Measurements from ENCODE around the gene GPR17.

The GPR17 gene

DNA sequence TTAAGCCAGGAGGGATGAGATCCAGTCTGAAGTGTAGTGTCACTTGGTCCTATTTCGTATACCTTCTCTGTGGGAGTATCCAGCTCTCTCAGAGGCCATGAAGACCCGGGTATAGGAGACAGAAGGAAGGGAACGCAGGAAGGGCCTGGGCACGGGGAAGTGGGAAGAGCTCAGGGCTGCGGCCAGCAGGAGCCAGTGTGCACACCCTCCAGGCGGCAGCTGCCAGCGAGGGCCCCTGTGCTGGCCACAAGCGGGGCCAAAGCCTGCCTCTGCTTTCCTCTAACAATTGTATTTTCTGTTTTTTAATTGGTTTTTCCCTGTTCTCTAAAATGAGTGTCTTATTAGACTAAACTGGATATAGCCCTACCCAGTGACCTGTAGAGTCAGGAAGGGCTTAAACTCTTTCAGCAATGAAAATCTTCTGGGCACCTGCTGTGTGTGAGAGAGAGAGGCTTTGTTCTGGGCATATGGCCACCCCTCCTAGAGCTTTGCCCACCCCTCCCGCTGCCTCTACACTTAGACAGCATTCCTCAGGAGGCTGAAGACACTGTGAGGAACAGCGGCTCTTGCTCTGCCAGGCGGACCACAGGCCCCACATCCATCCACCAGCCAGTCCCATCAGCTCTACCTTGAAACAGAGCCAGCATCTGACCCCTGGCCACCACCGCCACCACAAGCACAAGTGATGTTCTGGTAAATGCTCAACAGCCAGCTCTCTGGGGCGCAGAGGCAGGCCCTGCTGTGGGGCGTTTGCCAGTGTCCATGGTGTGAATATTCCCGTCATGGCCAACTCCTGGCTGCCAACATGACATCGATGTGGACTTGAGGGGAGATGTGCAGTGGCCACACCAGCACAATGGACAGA is 9.5 kb downstream of the GPR17 start:
- no peak for DNase-seq

DNA sequence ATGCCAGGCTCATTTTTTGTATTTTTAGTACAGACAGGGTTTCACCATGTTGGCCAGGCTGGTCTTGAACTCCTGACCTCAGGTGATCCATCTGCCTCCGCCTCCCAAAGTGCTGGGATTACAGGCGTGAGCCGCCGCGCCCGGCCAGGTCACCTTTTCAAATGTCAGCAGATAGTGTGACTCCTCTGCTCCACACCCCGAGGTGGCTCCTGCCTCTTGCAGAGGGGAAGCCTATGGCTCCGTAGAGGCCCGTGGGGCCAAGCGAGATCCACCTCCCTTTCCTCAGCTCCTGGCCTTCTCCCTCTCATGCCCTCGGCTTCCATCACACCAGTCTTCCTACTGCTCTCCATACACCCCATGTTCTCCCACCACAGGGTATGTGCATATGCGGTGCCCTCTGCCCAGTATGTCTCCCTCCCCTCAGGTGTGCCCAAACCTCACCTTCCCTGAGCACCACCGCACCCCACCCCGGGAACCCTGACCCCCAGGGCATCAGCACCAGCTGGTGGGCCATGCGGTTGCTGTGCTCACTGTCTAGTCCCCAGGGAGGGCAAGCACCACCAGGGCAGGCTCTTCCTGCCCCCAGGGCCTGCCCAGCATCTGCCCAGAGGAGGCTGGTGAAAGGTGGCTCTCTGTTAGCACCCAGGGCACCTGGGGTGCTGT is 10.7 kb downstream of the GPR17 start:
- no peak for DNase-seq

DNA sequence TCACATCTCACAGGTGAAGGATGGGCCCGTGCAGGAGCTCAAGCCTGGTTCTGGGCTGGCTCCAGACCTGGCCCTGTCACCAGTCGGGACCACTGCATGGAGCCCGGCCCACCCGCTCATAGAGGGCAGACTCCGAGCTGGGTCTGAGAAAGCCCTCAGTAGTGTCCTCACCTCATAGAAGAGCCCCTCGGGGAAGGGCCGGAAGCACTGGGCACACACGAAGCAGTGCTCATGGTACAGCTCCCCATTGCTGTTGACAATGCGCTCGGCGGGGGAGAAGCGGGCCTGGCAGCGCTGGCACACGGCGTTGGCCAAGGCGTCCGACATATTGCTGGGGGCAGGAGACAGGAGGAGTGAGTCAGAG is 11.3 kb downstream of the GPR17 start:
- DNase-seq: no peak

DNA sequence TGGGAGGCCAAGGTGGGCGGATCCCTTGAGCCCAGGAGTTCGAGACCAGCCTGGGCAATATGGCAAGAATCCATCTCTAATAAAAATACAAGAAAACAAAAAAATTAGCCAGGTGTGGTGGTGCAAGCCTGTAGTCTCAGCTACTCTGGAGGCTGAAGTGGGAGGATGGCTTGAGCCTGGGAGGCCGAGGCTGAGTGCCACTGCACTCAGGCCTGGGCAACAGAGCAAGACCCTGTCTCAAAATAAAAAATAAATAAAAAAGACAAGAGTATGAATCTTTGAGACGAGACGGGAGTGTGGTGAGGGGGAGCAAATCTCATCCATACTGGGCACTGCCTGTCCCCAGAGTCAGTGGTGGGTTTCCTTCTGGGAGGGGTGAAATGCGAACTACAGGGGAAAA is 12.2 kb downstream of the GPR17 start:
- no peak for DNase-seq

DNA sequence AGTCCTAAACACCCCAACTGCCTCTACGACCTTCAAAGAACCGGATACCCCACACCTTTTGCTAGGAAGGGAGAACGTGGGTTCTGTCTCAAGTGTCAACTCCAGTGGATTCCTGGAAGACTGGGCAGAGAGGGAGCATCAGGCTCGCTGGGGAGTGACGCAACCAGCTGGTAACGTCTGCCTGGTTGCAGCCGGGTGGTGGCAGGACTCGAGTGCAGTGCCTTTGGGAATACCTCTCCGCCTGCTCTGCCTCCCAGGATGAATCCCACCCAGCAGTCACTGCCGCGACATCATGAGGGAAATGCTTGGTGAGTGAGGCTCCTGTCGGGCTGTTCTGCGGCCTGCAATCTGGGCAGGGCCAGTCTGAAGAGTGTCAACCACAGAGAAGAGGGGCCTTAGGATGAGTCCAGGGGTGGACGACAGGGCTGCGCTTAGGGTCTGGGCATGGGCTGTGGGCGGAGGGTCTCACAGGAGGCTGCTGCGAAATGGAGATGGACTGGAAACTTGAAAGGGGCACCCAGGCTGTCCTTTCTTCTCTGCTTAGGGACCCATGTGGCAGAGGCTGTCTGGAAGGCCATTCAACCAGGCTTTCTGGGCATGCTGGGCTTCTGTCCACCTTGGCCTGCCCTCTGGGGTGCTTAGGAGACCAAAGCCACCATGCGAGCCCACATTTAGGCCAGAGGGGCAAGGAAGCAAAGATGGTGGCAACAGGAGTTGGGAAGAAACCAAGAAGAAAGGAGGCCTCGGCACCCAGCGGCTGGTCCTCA is 12.9 kb downstream of the GPR17 start:
- no peak for DNase-seq

DNA sequence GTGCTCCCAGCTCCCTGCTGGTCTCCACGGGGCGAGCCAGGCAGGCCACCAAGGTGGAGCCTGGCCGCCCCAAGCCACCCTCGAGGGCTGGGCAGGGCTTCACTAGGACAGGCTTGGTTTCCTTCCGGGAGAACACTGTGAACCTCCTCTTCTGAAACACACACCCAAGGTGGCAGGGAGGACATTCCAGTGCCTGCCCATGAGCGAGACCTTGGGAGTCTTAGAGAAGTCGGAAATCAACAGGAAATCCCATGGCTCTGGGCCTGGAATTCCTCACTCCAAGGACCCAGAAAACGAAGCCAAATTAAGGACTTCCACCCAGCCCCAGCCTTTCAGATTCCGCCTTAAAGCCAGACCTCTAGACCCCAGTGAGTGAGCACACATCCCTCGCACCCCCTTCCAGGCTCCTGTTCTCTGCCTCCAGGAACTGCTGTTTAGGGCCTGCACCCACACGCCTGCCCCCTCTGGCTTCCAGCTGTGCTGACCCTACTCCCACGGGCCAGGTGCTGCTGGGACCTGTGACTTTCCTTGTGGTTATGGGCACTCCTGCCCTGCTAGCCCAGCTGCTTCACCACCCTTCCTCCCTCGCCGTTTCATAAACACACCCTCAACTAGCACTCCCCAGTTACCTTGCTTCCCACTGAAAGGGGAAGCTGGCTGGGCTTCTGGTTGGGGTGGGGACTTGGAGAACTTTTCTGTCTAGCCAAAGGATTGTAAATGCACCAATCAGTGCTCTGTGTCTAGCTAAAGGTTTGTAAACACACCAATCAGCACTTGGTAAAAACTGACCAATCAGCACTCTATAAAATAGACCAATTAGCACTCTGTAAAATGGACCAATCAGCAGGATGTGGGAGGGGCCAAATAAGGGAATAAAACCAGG is 13.7 kb downstream of the GPR17 start:
- DNase-seq: no peak

DNA sequence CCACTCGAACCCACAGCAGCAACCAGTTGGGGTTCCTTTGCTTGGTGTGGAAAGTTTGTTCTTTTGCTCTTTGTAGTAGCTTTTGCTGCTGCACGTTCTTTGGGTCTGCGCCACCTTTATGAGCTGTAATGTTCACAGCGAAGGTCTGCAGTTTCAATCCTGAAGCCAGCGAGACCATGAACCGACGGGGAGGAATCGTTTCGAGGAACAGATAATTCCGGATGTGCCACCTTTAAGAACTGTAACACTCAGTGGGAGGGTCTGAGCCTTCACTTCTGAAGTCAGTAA is 14.3 kb downstream of the GPR17 start:
- no peak for DNase-seq

DNA sequence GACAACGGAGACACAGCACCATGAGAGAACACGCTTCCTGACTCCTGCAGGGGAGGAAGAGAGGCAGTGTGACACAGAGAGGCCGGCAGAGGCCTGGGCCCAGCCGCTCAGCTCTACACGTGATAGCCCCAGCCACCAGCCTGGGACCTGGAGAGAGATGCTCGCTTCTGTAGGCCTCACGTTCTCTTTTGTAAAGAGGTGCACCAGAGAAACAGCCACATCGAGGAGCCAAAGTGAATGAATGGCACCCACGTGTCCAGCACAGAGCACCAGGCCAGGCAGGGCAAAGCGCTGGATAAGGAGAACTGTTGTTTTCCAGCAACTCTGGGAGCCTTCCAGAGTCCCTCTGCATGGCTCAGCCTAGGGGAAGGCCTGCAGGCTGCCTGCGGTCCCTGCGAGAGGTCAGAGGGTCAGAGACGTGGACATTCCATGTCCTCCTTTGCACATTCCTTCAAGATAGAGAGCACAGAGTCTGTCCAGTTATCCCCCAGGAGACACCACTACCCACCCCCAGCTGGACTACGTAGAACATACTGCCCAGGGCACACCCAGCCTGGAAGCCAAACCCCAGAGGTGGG is 15.2 kb downstream of the GPR17 start:
- no peak for DNase-seq

DNA sequence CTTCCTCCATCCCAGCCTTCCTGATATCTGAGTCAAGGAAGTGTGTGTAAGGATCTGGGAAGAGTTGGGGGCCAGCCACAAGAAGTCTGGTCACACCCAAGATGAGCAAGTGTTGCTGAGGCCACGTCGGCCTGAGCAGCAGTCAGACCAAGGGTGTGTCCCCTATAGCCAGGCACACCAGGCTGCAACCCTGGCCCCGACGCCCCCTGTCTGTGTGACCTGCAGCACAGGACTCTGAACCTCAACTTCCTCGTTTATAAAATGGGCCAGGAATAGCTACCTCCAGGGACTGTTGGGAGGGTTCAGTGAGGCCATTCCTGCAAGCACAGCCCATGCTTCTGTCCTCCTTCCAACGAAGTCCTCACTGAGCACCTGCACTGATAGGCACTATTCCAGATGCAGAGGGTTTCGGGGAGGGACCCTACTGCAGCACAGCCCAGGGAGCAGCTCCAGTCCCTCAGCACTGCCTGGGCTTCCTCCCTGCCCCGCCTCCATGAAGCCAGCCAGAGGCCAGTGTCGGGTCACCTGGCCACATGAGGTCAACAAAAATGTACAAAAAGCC is 16.1 kb downstream of the GPR17 start:
- no peak for DNase-seq

DNA sequence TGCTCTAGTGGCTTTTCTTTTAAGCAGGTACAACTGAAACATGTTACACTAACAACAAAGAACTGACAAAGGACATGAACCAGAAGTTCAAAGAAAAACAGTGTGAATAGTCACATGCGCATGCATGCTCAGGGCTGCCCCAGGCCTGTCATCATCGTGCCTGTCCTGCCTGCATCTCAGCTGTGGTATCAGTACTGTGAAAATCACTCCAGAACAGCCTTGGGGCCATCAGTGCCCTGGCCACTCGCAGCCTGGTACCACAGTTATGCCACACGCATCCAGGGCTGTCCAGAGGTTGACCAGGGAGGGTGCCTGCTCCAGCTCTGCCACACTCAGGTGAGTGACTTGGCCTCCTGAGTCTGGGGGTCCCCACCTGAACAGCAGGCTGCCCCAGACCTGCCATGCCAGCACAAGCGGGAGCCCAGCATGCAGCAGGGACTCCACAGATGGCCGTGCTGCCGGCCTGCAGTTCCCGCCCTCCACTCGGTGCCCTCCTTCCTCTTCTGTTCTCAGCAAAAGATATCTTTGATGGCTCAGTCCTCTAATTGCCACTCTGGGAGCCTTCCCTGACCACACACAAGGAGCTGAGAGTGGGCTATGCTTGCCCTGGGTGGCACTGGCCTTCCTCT is 17.1 kb downstream of the GPR17 start:
- DNase-seq: no peak

DNA sequence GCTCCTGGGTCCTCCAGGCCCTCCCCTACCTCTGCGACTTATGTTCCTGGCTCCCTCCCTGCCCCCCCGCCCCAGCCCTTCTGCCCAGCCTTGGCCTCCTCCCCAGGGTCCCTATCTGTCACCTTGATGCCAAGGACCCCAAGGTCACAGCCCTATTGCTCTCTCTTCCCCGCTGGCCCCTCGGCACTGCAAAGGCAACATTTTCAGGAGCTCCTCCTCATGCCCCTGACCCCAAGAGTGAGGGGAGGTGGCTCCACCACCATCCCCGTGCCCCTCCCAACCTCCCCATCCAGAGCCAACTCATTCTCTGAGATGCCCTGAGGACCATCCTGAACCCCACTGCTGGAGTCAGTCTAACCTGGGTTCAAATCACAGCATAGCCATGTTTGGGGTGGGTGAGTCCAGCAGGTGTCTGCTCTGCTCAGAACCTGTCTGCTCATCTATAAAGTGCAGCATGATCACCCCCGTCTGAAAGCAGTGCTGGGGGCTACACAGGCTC is 17.7 kb downstream of the GPR17 start:
- DNase-seq: no peak

DNA sequence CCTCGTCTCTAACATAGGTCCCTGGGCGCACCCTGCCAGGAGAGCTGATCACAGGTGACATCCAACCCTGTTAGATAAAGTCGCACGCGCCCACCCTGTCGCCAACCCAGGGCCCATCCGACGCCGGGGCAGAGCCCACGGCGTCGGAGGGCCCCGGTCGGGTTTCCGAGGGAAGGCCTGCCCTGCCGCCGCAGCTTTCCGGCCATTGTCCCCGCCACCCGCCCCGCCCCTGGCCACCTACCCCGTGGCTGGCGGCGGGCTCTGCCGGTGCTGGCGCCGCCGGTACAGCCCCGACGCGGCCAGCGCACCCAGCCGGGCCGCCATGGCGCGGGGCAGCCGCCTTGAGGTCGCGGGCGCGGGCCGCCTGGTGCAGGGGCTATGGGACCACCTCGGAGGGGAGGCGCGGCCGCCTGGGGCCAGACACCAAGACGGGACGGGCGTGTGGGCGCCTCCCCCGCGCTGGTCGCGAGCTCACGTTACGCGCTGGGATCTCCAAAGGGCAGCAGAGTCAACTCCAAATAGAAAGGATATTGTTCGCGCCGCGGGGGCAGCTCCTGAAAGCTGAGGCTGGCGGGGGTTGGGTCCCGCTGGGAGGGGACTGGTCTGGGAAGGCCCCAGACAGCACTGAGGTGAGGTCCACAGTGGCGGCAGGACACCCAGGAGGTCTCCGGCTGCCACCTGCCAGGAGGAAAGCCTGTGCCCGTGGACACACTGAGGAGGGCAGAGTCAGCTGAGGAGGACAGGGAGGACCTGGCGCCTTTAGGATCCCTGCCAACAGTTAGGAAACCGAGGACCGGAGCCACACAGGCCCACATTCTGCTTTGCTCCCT is 18.3 kb downstream of the GPR17 start:
- DNase-seq: no peak

DNA sequence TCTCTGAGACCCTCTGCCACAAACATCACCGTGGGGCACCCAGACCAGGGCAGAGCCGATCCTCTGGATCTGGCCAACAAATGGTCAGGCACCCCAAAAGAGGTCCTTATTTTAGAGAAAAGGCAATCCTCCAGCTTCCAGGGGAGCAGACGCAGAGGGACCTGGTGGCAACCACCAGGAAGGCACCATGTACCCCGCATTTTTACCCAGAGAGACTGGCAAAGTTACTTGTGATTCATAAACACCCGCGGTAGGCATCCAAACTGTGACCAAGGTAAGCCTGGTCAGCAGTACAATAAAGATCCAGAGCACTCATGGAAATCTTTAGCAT is 18.9 kb downstream of the GPR17 start:
- DNase-seq: no peak

DNA sequence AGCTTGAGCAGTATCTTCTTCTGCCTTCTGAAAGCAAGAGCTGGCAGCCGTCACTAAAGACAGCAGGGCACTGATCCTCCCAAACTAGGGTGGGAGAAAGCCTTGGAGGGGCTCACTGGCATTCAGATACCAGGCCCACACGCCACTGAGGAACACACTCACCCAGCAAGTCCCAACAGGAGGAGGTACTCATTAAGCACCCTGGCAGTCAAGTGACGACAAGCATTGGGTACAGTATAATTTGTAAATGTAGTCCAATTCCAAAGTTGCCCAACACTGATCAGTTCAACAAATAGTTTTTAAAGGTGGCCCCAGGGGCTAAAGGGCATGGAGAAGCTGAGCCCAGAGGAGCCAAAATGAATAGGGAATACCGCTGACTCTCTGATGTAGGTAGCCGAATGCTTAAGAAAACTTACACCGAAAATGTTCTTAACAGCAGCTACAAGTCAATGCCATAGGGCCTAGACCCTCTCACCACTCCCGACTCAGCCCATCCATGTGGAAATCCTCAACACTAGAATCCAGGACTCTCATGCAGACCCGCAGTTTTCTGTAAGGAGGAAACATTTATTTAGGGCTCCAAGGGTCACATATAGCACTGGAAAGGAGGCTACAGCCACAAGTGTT is 19.4 kb downstream of the GPR17 start:
- DNase-seq: no peak

DNA sequence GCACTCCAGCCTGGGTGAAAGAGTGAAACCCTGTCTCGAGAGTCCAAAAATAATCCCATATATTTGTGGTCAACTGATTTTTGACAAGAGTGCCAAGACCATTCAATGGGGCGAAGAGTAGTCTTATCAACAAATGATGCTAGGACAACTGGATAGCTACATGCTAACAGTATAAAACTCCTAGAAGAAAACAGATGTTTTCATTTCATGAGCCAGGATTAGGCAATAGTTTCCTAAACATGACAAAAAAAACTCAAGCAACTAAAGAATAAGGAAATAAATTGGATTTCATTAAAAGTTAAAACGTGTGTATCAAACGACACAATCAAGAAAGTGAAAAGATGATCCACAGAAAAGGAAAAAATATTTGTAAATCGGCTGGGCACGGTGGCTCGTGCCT is 23.1 kb downstream of the GPR17 start:
- no peak for DNase-seq

DNA sequence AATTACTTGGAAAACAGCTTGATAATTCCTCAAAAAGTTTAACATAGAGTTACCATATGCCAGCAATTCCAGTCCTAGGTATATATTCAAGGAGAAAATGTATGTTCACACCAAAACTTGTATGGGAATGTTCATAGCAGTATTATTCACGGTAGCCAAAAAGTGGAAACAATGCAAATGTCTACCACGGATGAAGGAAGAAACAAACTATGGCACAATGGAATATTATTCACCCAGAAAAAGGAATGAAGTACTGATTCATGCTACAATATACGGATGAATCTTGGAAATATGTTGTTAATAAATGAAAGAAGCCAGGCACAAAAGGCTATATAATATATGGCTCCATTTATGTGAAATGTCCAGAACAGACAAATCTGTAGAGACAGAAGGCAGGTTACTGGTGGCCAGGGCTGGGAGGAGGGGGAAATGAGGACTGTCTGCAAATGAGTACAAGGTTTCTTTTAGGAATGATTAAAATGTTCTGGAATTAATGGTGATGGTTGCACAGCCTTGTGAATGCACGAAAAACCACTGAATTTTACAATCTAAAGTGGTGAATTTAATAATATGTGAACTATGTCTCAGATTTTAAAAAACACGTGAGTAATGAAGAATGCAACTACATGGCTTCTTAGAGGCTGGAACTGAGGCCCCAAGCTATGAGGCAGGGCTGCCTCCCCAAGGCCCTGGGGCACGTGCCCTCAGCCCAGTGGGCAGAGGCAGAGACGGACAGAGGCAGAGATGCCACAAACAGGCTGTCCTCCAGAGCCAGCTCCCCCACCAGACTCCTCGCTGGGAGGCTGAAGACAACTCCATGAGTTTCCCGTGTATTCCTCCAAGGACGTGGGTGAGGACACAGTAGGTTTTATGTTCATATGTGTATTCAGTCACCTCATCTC is 24.4 kb downstream of the GPR17 start:
- no peak for DNase-seq

DNA sequence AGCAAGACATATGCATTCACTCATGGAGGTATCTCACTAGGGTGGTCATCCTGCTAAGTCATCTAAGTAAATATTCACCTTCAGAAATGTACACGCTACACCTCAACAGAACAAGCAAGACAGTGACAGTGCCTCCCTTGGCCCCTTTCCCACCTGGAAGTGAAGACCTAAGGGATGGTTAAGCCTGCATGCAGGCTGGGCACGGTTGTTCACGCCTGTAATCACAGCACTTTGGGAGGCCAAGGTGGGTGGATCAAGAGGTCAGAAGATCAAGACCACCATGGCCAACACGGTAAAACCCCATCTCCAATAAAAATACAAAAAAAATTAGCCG is 25.0 kb downstream of the GPR17 start:
- DNase-seq: no peak

DNA sequence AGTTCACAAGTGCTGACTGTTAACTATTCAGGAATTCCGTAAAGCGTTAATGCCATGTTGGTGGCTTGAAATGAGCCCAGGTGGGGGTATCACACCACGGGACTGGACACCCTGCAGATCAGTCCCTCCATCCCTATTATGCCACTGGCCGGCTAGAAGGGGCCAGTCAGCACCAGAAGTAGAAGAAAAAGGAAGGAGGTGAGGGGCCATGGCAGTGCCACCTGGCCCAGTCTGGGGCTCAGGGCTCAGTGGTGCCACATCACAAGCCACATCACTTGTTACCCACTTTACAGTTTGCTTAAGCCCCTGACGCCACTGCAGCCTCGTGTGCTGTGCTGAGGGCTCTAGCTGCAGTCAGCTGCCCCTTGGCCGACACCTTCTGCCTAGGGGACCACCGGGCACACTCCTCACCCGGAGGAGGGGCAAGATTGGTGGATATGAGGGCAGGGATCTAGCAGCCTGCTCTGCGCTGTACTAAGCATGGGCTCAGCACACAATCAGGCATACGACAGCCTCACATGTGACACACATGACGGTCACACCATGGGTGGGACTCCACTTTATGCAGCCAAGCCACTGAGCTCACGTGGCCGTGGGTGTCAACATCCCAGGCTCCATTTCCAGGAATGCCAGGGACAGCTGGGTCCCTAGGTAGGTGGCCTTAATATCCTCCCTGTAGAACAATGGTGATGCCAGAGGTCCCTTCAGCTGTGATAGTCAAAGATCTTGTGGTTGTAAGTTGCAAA is 25.8 kb downstream of the GPR17 start:
- no peak for DNase-seq

Data from stimulated activated CD4-positive, alpha-beta T cell treated with anti-CD3 and anti-CD28 coated beads, Interleukin-1b, Interleukin-23, amount 100 ng/mL, for 48 hours (primary cell).